GM12801 (cell line): ENCODE measurements around the gene DMAC2.

Source experiments
- CTCF ChIP-seq: IDR thresholded peaks from one replicate; pipeline ENCODE4 v1.5.1; 2011; ENCODE audit warnings: control low read depth; ENCODE audit not compliant: insufficient read length; ENCODE audit errors: extremely low read depth

DMAC2 gene

GRCh38 chr19:41421973-41422372 lies 17.7 kb downstream of the DMAC2 start:
- no peak for TF ChIP-seq CTCF

- no peak for TF ChIP-seq CTCF
Observed at GRCh38 chr19:41421314-41421713, 18.4 kb downstream of the DMAC2 start.

- no peak for TF ChIP-seq CTCF
Observed at GRCh38 chr19:41420101-41420880, 19.4 kb downstream of the DMAC2 start.

- no peak for TF ChIP-seq CTCF
Observed at GRCh38 chr19:41416194-41416674, 23.5 kb downstream of the DMAC2 start.

GRCh38 chr19:41415154-41415571 lies 24.5 kb downstream of the DMAC2 start:
- no peak for TF ChIP-seq CTCF

GRCh38 chr19:41414461-41414860 lies 25.3 kb downstream of the DMAC2 start:
- TF ChIP-seq CTCF: no peak

- TF ChIP-seq CTCF: no peak
Observed at GRCh38 chr19:41413947-41414346, 25.8 kb downstream of the DMAC2 start.
